Ovary (tissue), 3 donors: ENCODE measurements around the gene ERBB2.

Experiments used
- CTCF ChIP-seq, 3 donors: fragments of 450-650 bp in 2 of 3; fragments of 200-600 bp in 1 of 3; IDR thresholded peaks; one replicate each; pipeline versions ENCODE4 v1.5.1 to v1.8.0; 2016 to 2022; ENCODE audit warnings: antibody characterized with exemption in 3 of 3, mild to moderate bottlenecking in 1 of 3
- POLR2A ChIP-seq: fragments of 450-650 bp; IDR thresholded peaks from one replicate; pipeline ENCODE4 v1.6.1; 2017; ENCODE audit warnings: antibody characterized with exemption, mild to moderate bottlenecking, moderate library complexity
- donor health status: DM: no; HTN: no; CAD: no.

- TF ChIP-seq CTCF (IDR thresholded peaks at IDR 0.05), result no peak
- TF ChIP-seq POLR2A, result no peak
Observed at GRCh38 chr17:39719563-39720355, 19.9 kb downstream of the ERBB2 start.
